SK-N-SH (cell line): ENCODE results near the gene TIAM2. TPM values are rescaled to one million over a fixed set of nuclear protein-coding genes. Genes with fewer than 3 reads are reported as not detected.

ENCODE experiments used
- CTCF ChIA-PET: fragments of 300-600, 350-600 bp; formaldehyde crosslinking; extraction: SDS; loops from one replicate; lab custom pipeline; 2021; lab: Yijun Ruan, JAX
- POLR2A ChIA-PET: fragments of 350-600 bp; sonication (Branson Sonifier 250); formaldehyde crosslinking; extraction: SDS; loops from one replicate; lab custom pipeline; 2020; ENCODE audit warnings: antibody characterized with exemption, inconsistent platforms; lab: Yijun Ruan, JAX
- DNase-seq: peaks from one replicate; pipeline ENCODE4 v3.0.0; 2012
- H2AFZ ChIP-seq: fragments of 200-600 bp; sonication (generic); 2 replicates; pipeline ENCODE4 v1.8.1; 2016; ENCODE audit warnings: antibody characterized with exemption, mild to moderate bottlenecking, low read depth
- H3F3A ChIP-seq: fragments of 200-600 bp; sonication (generic); replicated peaks from 2 replicates; pipeline ENCODE3; 2016; ENCODE audit warnings: antibody characterized with exemption, mild to moderate bottlenecking; ENCODE audit not compliant: insufficient read depth
- H3K27ac ChIP-seq, 2 experiments: fragments of 200-500 bp in 1 of 2; fragments of 200-600 bp in 1 of 2; sonication (Bioruptor generic) in 1 of 2; sonication (generic), shearing (Covaris generic) in 1 of 2; 2 replicates each; pipeline versions ENCODE4 v1.5.1 to v1.6.1; 2014 to 2016; ENCODE audit warnings: low read depth in 2 of 2, inconsistent platforms in 1 of 2, low read length in 1 of 2, mild to moderate bottlenecking in 1 of 2, mixed read lengths in 1 of 2
- H3K27me3 ChIP-seq: fragments of 200-600 bp; sonication (generic), shearing (Covaris generic); 2 replicates; pipeline ENCODE4 v1.6.1; 2016; ENCODE audit warnings: mixed run types; ENCODE audit not compliant: insufficient read depth
- H3K36me3 ChIP-seq, 2 experiments: fragments of 200-500 bp in 1 of 2; fragments of 200-600 bp in 1 of 2; sonication (Bioruptor generic) in 1 of 2; sonication (generic) in 1 of 2; replicated peaks in 1 of 2; 2 replicates each; pipeline versions ENCODE3 to v1.5.1; 2014 to 2016; ENCODE audit warnings: low read length in 1 of 2, mild to moderate bottlenecking in 1 of 2; ENCODE audit not compliant: insufficient read depth in 2 of 2, control insufficient read depth in 1 of 2
- H3K4me1 ChIP-seq, 2 experiments: fragments of 200-500 bp in 1 of 2; fragments of 200-600 bp in 1 of 2; sonication (Bioruptor generic) in 1 of 2; sonication (generic), shearing (Covaris generic) in 1 of 2; 2 replicates each; pipeline versions ENCODE4 v1.5.1 to v1.6.1; 2014 to 2016; ENCODE audit warnings: low read depth in 1 of 2, low read length in 1 of 2, mixed run types in 1 of 2; ENCODE audit not compliant: insufficient read depth in 2 of 2, control insufficient read depth in 1 of 2
- H3K4me2 ChIP-seq: fragments of 200-600 bp; sonication (generic), shearing (Covaris generic); 2 replicates; pipeline ENCODE4 v1.6.1; 2017; ENCODE audit warnings: mixed run types
- H3K4me3 ChIP-seq, 2 experiments: fragments of 200-500 bp in 1 of 2; fragments of 200-600 bp in 1 of 2; sonication (Bioruptor generic) in 1 of 2; sonication (generic), shearing (Covaris generic) in 1 of 2; 2 replicates each; pipeline versions ENCODE4 v1.5.1 to v1.8.1; 2014 to 2016; ENCODE audit warnings: low read depth in 2 of 2, inconsistent platforms in 1 of 2, low read length in 1 of 2, mild to moderate bottlenecking in 1 of 2, mixed read lengths in 1 of 2, moderate library complexity in 1 of 2
- H3K79me2 ChIP-seq: fragments of 200-600 bp; sonication (generic); 2 replicates; pipeline ENCODE4 v1.8.1; 2017; ENCODE audit warnings: mild to moderate bottlenecking; ENCODE audit not compliant: insufficient read depth
- H3K9ac ChIP-seq: fragments of 200-600 bp; sonication (generic); 2 replicates; pipeline ENCODE4 v1.6.1; 2017; ENCODE audit warnings: mixed run types
- H3K9me2 ChIP-seq: fragments of 200-600 bp; sonication (generic); 2 replicates; pipeline ENCODE4 v1.6.1; 2017; ENCODE audit warnings: mixed run types
- H3K9me3 ChIP-seq: fragments of 200-600 bp; sonication (generic); 2 replicates; pipeline ENCODE4 v1.6.1; 2017; ENCODE audit warnings: mixed run types, mild to moderate bottlenecking, moderate library complexity
- H4K20me1 ChIP-seq: fragments of 200-600 bp; sonication (generic); 2 replicates; pipeline ENCODE4 v1.6.1; 2017; ENCODE audit warnings: mild to moderate bottlenecking, mixed run types; ENCODE audit not compliant: insufficient read depth
- CHD2 ChIP-seq: fragments of 150-350 bp; IDR thresholded peaks from 2 replicates; pipeline ENCODE4 v1.6.1; 2018; ENCODE audit warnings: low read length; ENCODE audit not compliant: partially characterized antibody
- FOXM1 ChIP-seq: IDR thresholded peaks from 2 replicates; pipeline ENCODE4 v1.4.0; 2012; ENCODE audit warnings: low read depth, mild to moderate bottlenecking
- GATA2 ChIP-seq: sonication (generic); formaldehyde crosslinking; IDR thresholded peaks from 2 replicates; pipeline ENCODE4 v1.5.0; 2020; ENCODE audit warnings: mild to moderate bottlenecking, missing genetic modification reagents
- JUND ChIP-seq: IDR thresholded peaks from 2 replicates; pipeline ENCODE4 v1.4.0; 2012
- NRF1 ChIP-seq: IDR thresholded peaks from 2 replicates; pipeline ENCODE4 v1.6.1; 2012; ENCODE audit warnings: low read depth, mild to moderate bottlenecking, low read length
- RAD21 ChIP-seq: IDR thresholded peaks from 2 replicates; pipeline ENCODE4 v1.6.1; 2012; ENCODE audit warnings: mild to moderate bottlenecking, low read length
- RFX5 ChIP-seq: IDR thresholded peaks from 2 replicates; pipeline ENCODE4 v1.6.1; 2012; ENCODE audit warnings: mild to moderate bottlenecking, improper control_type of control experiment, low read length
- RXRA ChIP-seq: IDR thresholded peaks from 2 replicates; pipeline ENCODE4 v1.4.0; 2012; ENCODE audit warnings: low read depth, mild to moderate bottlenecking, borderline replicate concordance
- TEAD4 ChIP-seq: IDR thresholded peaks from 2 replicates; pipeline ENCODE4 v1.4.0; 2012; ENCODE audit warnings: mild to moderate bottlenecking, borderline replicate concordance; ENCODE audit not compliant: insufficient read depth
- YY1 ChIP-seq: IDR thresholded peaks from 2 replicates; pipeline ENCODE4 v1.4.0; 2012; ENCODE audit warnings: low read depth, mild to moderate bottlenecking
- WGBS: methylation state at CpG from one replicate; pipeline ENCODE4 v1.1.6; 2017; ENCODE audit warnings: low lambda C conversion rate; 5-methylcytosine and 5-hydroxymethylcytosine counted together
- polyA plus RNA-seq, 3 experiments: library from polyadenylated mRNA; depleted of rRNA; stranded (reverse); fragments of >200 nt; gene quantifications; 2 replicates each; pipeline ENCODE4 v1.2.3, GENCODE V29; 2012
- TF ChIP-seq, protein P1 (sequence below): fragments of 150-350 bp; IDR thresholded peaks from 2 replicates; pipeline ENCODE4 v1.6.1; 2017; ENCODE audit warnings: antibody characterized with exemption, low read length, low read depth, borderline replicate concordance
- TF ChIP-seq, protein P2 (sequence below): IDR thresholded peaks from 2 replicates; pipeline ENCODE4 v1.4.0; 2012; ENCODE audit warnings: low read depth
- TF ChIP-seq, protein P3 (sequence below): IDR thresholded peaks from 2 replicates; pipeline ENCODE4 v1.4.0; 2012; ENCODE audit warnings: low read depth, borderline replicate concordance
- TF ChIP-seq, protein P4 (sequence below): IDR thresholded peaks from 2 replicates; pipeline ENCODE4; 2012

The TIAM2 gene
- polyA plus RNA-seq, 1 of the 3 experiments (the other 2 are of a cell fraction), result 13.6 TPM

DNA sequence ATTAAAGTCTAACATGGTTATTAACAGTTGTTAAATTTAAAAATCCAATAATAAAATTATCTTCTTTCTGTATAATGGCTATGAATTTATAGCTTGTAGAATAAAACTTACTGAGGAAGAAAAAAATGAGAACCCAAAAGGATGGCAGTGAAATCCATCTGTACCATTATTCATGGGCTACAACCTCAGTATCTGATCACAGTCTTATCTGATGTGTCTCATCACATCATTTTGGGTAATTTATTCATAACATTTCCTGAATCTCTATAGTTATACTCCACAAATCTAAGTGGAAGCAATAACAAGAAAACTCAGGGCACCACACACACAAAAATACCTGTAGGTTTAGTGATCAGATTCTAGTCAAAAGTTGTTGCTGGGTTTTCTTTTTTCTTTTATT is 276.0 kb downstream of the TIAM2 start (continued):
- TF ChIP-seq GATA2 (CRISPR knock-in tag), result peak; percentile 26; the same call in 1 of the 2 replicates

DNA sequence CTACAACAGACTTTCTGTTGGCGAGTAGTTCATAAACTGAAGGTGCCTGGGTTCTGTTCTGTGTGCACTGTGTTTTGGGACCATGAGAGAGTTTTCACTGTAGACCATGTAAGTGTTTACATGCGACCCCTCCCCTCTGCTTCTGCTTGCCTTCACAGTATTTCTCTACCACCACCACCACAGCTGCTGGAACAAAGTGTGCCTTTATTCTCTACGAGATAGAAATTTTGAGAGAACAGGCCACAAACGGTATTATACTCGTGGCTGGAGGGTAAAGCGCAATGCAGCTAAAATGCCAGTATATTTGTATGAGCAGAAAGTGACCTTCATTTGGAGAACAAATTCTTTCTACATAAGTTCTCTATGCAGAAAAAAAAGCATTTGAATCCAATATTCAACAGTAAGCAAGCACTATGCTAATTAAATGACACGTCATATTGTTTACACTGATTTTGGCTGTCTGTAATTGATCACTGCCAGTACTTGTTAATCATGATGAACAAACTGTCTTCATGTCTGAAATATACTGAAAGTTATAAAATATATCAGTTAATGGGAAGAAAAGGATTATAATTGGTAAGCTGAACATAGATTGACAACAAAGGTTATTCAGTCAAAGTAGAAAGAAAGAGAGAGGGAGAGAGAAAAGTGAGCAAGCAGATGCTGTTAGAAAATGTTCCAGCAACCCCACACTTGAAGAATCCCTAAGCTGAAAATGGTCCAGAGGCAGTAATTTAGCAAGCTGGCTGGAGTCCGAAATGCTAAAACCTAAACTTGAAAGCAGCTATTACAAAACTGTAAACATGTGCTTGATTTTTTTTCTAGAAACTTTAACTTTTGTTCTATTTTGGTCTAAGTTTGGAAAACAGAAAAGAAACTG is 277.5 kb downstream of the TIAM2 start:
- Histone ChIP-seq H3K27me3 (no peaks in the 10 kb centered on the region), H3K9me2 (no peaks in the 10 kb centered on the region), H3K27ac (peak overlapping the region; percentile 93 to 98), H3K79me2 (peaks cover 15% of the 10 kb centered on the region; the same call in 1 of the 2 replicates), H3F3A (peaks cover 45% of the 10 kb centered on the region), H3K36me3 (peaks cover 6 to 7% of the 10 kb centered on the region in 2 experiments), H3K4me3 (no peak overlapping the region), H4K20me1 (no peaks in the 10 kb centered on the region), H3K9me3 (no peaks in the 10 kb centered on the region), H3K9ac (peak overlapping the region; percentile 47; the same call in 1 of the 2 replicates), H2AFZ (no peak overlapping the region), H3K4me1 (peaks cover 38 to 79% of the 10 kb centered on the region in 2 experiments), H3K4me2 (peak overlapping the region; percentile 48; the same call in 1 of the 2 replicates)
- no peak for DNase-seq
- 82% methylated on average over 8 of the region's 8 CpGs for WGBS
- POLR2A ChIA-PET, result no interaction called here
- CTCF ChIA-PET, result interaction anchor here (0.7 to 4.0 kb wide), 8 partner anchors 9 to 96 kb away, joined by 3 to 15 read pairs (median 3); partner anchors contain the start of gene CLDN20
- TF ChIP-seq JUND (no peak), RAD21 (no peak), RFX5 (no peak), NRF1 (no peak), GATA2 (CRISPR knock-in tag) (no peak), YY1 (no peak), RXRA (no peak), CHD2 (no peak), FOXM1 (no peak), TEAD4 (no peak)
- TF ChIP-seq, protein P1, sequence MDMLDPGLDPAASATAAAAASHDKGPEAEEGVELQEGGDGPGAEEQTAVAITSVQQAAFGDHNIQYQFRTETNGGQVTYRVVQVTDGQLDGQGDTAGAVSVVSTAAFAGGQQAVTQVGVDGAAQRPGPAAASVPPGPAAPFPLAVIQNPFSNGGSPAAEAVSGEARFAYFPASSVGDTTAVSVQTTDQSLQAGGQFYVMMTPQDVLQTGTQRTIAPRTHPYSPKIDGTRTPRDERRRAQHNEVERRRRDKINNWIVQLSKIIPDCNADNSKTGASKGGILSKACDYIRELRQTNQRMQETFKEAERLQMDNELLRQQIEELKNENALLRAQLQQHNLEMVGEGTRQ, result no peak
- TF ChIP-seq, protein P2, sequence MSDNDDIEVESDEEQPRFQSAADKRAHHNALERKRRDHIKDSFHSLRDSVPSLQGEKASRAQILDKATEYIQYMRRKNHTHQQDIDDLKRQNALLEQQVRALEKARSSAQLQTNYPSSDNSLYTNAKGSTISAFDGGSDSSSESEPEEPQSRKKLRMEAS, result no peak
- TF ChIP-seq, protein P3, sequence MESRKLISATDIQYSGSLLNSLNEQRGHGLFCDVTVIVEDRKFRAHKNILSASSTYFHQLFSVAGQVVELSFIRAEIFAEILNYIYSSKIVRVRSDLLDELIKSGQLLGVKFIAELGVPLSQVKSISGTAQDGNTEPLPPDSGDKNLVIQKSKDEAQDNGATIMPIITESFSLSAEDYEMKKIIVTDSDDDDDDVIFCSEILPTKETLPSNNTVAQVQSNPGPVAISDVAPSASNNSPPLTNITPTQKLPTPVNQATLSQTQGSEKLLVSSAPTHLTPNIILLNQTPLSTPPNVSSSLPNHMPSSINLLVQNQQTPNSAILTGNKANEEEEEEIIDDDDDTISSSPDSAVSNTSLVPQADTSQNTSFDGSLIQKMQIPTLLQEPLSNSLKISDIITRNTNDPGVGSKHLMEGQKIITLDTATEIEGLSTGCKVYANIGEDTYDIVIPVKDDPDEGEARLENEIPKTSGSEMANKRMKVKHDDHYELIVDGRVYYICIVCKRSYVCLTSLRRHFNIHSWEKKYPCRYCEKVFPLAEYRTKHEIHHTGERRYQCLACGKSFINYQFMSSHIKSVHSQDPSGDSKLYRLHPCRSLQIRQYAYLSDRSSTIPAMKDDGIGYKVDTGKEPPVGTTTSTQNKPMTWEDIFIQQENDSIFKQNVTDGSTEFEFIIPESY, result no peak
- TF ChIP-seq, protein P4, sequence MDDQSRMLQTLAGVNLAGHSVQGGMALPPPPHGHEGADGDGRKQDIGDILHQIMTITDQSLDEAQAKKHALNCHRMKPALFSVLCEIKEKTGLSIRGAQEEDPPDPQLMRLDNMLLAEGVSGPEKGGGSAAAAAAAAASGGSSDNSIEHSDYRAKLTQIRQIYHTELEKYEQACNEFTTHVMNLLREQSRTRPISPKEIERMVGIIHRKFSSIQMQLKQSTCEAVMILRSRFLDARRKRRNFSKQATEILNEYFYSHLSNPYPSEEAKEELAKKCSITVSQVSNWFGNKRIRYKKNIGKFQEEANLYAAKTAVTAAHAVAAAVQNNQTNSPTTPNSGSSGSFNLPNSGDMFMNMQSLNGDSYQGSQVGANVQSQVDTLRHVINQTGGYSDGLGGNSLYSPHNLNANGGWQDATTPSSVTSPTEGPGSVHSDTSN, result no peak
- TF ChIP-seq, all 33 proteins: peak for 0
